ENCODE data around the gene MAP4K5. TPM values are rescaled to one million over a fixed set of nuclear protein-coding genes. Genes with fewer than 3 reads are reported as not detected.
"Not testable (repeated sequence)": the region's sequence is repeated elsewhere in the genome, so short reads cannot be mapped to it uniquely, and the experiment has no call there.

MAP4K5 gene
- total RNA-seq, 1 experiment from 2014 or later: 94.4 TPM

DNA sequence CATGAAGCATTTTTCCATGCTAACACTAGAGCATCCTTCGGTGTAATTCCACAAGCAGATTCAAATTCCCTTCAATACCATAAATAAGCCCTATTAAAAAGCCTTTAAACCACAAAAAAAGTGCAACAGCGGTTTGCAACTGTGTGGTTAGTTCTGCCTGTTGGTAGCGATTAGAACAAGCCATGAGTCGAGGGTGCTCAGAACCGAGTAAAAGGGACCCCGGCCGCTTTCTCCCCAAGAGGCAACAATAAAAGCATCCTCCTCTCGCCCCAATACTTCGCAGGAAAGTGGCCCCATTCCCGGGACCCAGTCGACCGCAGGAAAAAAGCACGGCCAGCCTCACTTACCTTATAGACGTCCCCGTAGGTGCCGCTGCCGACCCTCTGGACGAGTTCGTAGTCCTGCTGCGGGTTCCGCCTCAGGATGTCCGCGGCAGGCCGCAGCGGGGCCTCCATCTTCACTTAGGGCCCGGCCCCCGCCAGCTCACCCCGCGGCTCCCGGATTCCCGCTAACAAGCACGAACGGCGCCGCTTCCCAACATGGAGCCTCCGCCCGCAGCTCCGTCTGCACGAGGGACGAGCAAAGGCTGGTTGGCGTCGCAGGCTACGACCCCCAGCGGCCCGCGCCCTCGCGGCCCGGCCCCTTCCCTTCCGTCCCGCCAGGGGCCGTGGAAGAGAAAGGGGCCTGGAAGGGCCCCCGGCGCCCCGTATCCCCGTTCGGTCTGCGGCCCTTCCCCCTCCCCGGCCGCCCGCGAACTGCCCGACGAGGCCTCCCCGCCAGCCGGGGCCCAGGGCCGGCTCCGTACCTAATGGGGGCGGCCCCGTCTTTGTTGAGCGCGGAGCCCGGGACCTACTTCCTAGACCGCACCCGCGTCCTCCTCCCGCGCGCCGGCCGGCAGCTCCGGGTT, 521 bp downstream of the MAP4K5 start:
- DNase-seq (ENCODE audit: low read depth): peak; percentile 71

DNA sequence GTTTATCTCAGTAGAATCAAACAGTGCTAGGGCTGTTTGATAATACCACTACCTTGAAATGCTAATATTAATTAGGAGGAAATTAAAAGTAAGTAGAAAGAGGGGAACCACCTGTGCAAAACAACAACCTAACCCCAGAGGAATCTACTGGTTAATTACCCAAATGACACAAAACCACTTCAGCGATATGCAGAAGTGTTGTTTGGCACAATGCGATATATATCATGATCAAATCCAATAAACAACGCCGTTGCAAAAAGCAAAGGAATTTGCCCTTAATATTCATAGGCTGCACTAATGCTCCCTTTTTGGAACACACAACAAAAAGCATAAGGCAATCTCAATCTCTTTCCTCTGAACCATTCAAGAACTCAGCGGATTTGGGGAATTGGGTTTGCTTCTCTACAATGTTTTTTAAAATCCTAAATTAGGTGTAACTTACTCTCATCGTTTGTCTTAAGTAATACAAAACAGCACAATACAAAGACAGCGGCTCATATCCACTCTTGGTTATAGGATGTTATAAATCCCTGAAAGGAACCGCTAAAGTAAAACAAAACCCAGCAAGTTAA, 1.5 kb downstream of the MAP4K5 start:
- no peak for DNase-seq (ENCODE audit: low read depth)

DNA sequence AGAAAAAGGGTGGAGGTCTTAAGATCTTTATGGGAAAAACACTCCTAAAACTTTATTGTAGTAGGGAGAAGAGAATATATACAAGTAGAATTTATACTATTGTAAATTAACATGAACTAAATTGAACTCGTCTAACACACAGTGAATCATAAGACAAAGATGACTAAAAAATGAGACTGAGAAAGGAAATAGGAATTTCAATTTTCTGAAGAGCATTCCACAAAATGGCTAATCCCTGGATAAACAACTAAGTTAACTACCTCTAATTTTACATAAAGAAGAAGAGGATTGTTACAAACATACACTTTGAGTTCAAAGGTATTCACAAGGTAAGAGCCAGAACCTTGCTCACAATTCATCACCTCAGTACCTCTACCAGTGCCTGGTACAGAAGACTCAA, 2.0 kb downstream of the MAP4K5 start:
- DNase-seq (ENCODE audit: low read depth): no peak

DNA sequence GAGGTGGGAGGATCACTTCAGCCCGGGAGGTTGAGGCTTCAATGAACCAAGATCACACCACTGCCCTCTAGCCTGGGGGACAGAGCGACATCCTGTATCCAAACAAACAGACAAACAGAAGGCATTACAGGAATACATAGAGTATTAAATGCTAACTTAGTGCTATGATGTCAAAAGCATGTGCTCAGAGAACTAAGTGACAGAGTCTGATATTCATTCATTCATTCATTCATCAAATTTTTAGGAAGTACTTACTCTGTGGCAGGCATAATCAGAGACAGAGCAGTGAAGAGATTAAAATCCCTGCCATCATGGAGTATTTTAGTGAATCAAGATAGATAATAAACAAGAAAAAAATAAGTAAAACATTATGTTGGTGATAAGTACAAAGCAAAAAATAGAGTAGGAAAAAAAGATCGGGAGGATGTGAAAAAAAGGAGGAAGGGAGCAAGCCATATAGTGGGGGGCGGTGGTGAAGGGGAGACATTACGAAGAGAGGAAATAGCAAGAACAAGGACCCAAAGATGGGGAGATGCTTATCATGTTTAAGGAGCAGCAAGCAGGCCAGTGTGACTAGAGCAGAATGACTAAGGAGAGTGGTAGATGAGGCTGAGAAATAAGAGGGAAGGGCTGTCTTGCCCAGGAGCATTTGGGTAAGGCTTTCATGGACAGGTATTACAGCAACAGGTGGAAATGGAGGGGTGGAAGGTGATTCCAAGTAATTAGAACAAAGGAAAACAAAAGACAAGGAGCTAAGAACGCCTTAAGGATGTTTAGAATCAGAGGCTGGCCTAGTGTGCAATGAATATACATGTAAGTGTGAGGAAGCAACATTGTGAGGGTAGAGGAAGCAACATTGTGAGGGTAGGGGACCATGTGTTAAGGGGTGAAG, 2.8 kb downstream of the MAP4K5 start:
- no peak for DNase-seq (ENCODE audit: low read depth)

DNA sequence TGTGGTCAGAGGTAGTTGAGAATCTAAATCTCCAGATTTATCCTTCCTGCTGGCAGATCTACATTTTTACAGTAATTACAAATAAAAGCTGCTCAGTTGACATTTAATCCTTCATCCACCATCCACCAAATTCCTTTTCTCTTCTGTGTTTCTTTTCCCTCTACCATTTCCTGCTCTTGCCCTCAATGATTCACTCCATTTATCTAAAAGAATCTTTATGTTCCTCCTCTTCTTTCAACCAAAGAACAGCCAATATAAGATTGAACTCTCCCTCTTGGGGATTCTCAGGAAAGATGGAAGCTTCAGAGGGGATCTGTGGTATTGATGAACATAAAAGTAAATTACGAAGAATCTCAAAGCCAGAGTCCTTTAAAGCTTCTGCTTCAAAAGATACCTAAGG, 4.4 kb downstream of the MAP4K5 start:
- DNase-seq (ENCODE audit: low read depth): peak; percentile 38

DNA sequence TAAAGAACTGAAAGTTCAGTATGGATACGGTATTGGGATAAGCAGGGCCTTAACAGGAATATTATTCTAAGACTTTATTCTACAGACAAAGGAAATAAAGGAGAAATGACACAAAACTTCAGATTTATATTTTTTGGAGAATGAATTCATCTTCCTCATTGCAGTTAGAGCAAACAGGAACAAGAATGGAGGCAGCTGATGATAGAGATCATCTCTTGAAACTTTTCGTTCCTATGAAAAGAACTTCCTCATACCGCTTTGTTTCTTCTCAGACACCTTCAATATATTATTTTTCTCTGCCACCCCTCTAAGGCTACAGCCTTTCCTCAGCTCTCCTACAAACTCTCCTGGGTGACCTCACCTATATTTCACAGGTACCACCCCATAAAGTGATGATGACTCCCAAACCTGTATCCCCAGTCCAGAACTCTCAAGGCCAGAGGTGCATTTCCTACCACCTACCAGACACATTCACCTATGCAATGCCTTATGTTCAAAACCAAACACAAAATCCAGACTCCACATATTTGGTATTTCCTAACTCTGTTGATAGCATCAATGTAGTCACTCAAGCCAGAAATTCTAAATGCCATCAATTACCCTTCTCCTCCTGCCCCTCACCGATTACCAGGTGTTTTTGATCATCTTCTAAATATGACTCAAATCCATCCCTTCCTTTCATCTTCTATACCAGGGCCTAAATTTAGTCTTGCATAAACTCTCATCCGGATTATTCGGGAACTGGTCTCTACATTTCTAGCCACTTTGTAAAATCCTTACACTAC, 7.4 kb downstream of the MAP4K5 start:
- no peak for DNase-seq (ENCODE audit: low read depth)

DNA sequence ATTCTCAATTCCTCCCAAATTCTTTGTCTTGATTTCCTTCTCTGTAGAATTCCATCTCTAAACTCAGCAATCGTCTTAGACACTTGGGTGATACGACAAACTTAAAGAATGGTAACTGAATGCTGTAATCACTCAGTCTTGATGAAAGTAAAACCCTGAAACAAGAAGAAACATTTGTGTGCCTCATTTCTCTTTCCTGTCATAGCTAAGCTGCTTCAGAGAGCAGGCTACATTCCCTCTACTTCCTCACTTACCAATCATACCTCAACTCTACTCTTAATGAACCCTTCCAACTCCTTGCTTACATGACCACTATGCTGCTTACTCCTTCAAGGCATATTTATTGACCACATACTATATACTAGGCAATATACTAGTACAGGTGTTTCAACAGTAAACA, 8.3 kb downstream of the MAP4K5 start:
- no peak for DNase-seq (ENCODE audit: low read depth)

DNA sequence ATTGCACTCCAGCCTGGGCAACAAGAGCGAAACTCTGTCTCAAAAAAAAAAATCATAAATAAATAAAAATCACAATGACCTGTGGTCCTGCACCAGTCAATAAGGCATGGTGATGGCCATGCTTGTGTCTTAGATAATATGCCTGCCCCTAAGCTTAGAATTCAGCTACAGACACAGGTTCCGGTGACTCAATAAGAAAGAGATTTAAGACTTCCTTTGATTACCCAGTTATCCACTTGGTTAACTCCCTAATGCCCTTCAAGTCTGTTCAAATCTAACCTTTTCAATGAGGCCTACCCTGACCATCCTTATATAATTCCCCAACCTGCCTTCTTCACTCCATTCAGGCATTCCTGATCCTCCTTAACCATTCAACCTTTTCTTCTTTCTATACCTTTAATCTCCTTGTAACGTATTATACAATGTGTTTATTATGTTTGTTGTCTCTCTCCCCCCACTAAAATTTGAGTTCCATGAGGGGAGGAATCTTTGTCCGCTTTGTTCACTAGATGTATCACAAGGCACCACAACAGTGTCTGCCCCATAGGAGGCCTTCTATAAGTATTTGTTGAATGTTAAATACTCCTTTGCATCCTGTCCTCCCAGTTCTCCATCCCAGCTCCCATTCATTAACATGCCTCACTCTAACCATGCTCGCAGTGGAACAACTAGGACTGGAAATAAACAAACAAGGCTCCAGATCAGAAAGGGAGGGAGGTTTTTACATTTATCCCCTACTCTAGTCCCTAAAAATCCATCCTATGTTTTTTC, 8.9 kb downstream of the MAP4K5 start:
- no peak for DNase-seq (ENCODE audit: low read depth)

DNA sequence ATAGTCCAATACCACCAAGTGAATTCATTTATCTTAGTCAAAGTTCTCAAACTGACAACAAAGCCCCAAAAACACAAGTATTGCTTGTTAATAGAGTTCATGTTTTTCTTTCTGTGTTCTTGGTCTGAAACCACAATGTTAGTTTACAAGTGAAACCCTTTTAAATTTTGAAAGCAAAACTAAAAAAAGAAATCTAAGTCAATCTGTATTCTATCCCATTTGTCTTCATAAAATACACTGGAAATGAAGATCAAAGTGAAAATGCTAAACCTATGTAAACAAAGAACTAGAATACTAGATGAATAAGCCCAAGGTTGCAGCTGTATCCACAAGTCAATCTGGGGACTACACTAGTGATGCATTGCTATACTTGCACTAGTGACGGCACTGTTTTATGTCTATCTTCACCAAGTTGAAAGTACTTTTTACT, 10.4 kb downstream of the MAP4K5 start:
- peak; percentile 34 for DNase-seq (ENCODE audit: low read depth)

DNA sequence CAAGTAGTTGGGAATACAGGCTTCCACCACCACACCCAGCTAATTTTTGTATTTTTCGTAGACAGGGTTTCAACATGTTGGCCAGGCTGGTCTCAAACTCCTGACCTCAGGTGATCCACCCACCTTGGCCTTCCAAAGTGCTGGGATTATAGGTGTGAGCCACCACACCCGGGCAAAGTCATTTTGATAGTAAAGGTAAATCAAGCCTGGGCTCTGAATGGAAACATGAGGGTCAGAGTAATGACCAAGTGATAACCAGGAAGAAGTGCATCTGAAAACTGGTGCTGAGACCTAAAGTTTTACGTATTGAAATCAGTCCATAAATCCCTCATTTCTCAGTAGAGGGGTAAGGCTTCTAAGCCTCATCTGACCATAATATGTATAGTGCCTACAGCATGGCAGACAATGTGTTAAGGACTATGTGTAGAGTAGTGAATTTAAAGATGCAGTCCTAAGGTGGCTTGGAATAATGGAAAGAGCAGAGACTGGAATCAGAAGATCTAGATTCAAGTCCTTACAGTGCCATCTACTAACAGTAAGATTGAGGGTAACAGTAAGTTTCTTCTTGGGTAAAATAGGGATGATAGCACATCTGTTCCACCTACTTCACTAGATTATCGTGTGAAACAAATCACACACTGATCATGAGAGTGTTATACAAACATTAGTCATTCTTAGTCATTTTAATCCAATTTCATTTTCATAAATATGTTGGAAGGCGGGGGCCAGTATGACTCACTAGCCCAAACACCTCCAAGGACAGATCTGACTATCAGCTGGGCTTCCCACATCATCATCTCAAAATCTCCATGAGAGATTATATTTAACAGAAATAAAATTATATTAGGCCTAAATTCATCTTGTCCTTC, 11.2 kb downstream of the MAP4K5 start:
- DNase-seq (ENCODE audit: low read depth): peak; percentile 86

DNA sequence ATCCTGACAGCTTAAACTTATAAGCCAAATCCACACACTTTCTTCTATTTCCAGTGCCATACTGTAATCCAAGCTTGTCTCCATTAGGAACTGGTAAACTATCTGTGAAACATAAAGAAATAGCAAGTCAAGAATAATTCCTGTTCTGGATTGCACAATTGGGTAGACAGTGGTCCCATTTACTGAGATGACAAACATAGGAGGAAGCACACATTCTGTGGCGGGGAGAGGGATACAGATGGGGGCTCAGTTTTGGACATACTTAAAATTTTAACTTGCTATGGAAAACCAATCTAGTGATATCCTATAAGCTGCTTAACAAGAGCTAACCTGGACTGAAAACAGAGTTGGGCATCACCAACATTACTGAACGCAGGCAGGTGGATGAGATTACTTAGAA, 16.3 kb downstream of the MAP4K5 start:
- no peak for DNase-seq (ENCODE audit: low read depth)

DNA sequence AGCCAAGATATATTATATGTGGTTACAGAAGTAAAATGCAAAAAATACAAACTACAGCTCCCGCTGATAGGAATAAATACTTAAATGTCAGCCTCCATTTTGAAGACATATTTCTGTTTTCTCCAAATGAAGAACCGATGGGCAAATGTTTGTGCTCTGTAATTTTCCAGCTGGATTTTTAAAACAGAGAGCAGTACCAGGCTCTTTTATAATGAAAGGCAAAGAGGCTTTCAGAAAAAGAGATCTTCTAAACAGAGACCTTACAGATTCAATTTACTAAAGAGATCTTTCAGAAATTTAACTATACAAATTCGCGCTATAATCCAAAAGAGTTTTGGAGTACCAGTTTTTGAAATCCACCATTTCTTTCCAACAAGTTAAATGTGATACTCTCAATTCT, 19.9 kb downstream of the MAP4K5 start:
- DNase-seq (ENCODE audit: low read depth): no peak

DNA sequence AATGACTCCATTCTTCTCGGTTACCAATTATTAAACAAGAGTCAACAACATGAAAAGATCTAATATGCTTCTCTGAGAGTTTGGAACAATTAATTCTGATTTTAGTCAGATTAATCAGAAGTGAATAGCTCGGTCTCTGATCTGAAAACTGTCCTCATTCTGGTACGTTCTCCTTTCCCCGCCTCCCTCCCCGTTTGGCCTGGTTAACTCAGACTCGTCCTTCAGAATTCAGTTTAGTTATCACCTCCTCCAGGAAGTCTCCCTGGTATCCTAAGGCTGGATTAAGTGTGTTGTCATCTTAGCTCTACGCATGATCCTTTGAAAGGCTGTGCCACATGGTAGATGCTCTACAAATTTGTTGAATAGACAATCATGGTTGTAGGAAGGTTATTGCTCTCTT, 22.2 kb downstream of the MAP4K5 start:
- DNase-seq (ENCODE audit: low read depth): no peak

DNA sequence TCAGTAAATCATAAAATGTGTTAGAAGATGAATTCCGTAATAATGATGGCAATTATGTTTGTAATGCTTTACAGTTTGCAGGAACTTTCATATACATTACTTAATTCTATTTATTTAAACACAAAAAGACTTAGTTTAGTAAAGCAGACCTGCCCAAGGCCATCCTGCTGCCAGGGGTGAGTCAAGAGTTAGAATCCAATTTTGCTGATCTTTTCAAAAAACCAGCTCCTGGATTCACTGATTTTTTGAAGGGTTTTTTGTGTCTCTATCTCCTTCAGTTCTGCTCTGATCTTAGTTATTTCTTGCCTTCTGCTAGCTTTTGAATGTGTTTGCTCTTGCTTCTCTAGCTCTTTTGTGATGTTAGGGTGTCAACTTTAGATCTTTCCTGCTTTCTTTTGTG, 25.3 kb downstream of the MAP4K5 start:
- DNase-seq (ENCODE audit: low read depth): not testable (repeated sequence)

DNA sequence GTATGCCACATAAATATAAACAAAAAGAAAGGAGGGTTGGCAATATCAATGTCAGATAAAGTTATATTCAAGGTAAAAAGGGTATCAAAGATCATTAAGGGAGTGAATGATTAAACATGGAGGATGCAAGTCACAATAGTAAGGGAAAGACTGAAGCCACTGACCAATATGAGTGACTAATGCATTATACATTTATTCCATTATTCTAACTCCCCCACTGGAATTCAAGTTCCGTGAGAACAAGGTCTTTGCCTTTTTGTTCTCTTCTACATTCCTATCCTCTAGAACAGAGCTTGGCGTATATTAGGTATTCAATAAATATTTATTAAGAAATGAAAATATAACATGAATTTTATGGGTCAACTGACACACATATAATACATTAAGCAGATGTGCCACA, 30.7 kb downstream of the MAP4K5 start:
- peak; percentile 76 for DNase-seq (ENCODE audit: low read depth)

DNA sequence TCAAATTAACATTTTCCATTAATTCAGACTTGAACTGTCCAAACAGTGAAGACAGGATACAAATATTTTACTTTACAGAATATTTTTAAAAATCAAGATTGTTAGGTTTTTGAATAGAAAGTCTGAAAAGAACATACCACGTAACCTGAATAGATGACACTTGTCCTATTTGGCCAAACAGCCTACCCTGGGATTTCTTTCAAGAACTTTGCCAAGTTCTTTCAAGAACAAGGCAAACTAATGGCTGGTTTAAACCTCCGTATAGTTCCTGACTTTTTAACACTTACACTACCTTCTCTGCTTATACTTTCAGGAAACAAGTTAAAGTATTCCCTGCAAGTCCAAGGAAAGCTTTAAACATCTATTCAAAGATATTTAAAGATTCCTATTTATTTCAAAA, 35.0 kb downstream of the MAP4K5 start:
- no peak for DNase-seq (ENCODE audit: low read depth)

DNA sequence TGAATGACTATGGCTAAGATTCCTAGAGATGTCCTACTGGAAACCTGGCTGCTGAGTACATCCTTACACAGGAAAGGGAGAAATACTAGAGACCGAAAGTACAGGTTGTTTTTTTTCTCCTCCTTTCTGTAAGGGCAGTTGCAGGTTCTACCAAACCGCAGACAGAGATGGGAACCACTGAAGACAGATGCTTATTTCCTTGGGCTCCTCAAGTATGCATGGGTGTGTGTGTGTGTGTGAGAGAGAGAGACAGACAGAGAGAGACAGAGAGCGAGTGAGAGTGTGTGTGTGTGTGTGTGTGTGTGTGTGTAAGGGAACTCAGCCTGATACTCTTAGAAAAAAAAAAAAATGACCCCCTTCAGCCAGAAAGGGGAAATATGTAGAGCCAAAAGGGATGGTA, 42.5 kb downstream of the MAP4K5 start:
- no peak for DNase-seq (ENCODE audit: low read depth)

DNA sequence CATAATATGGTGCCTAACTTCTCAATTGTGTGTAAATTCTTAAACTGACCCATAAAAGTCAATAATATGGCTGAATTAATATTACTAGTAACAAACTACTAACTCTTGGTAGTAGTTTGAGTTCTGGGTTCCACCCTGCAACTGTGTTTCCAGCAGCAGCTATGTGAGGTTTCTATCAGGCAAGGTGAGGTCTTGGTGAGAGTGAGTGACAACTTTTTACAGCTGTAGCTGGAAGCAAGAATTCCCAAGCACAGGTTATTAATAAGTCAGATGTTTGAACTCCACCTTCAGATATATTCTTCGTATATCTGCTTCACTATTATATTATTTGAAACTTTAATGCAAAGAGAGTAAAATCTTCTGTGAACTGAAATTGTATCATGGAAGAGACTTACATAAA, 43.8 kb downstream of the MAP4K5 start:
- DNase-seq (ENCODE audit: low read depth): no peak

DNA sequence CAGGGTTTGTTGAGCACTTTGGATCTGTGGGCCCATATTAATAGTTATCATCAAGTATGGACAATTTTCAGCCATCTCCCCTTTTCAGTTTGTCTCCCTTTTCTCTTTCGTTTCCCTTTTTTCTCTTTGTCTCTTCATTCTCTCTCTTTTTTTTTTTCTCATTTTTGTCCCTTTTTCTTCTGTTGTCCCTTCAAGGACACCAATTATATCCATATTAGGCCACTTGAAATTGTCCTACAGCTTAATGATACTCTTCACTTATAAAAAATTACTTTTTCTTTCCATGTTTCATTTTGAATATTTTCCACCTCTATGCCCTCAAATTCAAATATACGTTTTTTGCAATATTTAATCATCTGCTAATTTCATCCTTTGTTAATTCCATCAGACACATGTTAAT, 53.3 kb downstream of the MAP4K5 start:
- DNase-seq (ENCODE audit: low read depth): no peak

DNA sequence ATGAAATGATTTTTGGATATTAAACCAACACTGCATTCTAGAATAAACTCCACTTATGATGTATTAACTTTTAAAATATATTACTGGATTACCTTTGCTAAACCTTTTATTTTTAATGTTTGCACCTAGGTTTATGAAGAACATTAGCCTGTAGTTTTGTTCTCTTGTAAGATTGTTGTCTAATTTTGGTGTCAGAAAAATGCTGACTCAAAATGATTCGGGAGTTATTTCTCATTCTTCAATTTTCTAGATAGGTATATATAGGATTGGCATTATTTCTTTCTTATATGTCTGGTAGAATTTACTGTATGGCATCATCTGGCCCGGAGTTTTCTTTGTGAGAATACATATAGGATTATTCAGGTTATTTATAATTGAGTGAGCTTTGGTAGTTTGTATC, 54.6 kb downstream of the MAP4K5 start:
- no peak for DNase-seq (ENCODE audit: low read depth)

Measured in Daoy (cell line).